8988T (cell line): Measurements from ENCODE around the gene RAB4A.
"Not testable (repeated sequence)": the region's sequence is repeated elsewhere in the genome, so short reads cannot be mapped to it uniquely, and the experiment has no call there.

Experiments used
- DNase-seq: peaks from one replicate; pipeline ENCODE4 v3.0.0; 2011

The RAB4A gene

GRCh38 chr1:229272164-229273158 lies 1.6 kb downstream of the RAB4A start:
- no peak for DNase-seq

- no peak for DNase-seq
Measured at GRCh38 chr1:229273507-229274232, 2.8 kb downstream of the RAB4A start.

- DNase-seq = no peak
Measured at GRCh38 chr1:229275005-229275404, 4.1 kb downstream of the RAB4A start.

GRCh38 chr1:229278120-229278741 lies 7.3 kb downstream of the RAB4A start:
- no peak for DNase-seq

- no peak for DNase-seq
Measured at GRCh38 chr1:229279242-229279641, 8.3 kb downstream of the RAB4A start.

GRCh38 chr1:229280037-229280828 lies 9.3 kb downstream of the RAB4A start:
- no peak for DNase-seq

- no peak for DNase-seq
Measured at GRCh38 chr1:229280921-229281320, 10.0 kb downstream of the RAB4A start.

GRCh38 chr1:229281339-229281926 lies 10.5 kb downstream of the RAB4A start:
- no peak for DNase-seq

GRCh38 chr1:229282295-229282823 lies 11.4 kb downstream of the RAB4A start:
- no peak for DNase-seq

GRCh38 chr1:229283183-229283611 lies 12.3 kb downstream of the RAB4A start:
- no peak for DNase-seq

GRCh38 chr1:229284887-229285286 lies 14.0 kb downstream of the RAB4A start:
- DNase-seq = no peak

GRCh38 chr1:229285440-229285839 lies 14.5 kb downstream of the RAB4A start:
- no peak for DNase-seq

- DNase-seq = no peak
Measured at GRCh38 chr1:229286099-229286766, 15.3 kb downstream of the RAB4A start.

GRCh38 chr1:229287267-229287666 lies 16.4 kb downstream of the RAB4A start:
- no peak for DNase-seq

GRCh38 chr1:229288516-229288915 lies 17.6 kb downstream of the RAB4A start:
- DNase-seq = no peak

- DNase-seq = not testable (repeated sequence)
Measured at GRCh38 chr1:229291686-229292085, 20.8 kb downstream of the RAB4A start.

GRCh38 chr1:229293528-229294204 lies 22.8 kb downstream of the RAB4A start:
- no peak for DNase-seq

- DNase-seq = no peak
Measured at GRCh38 chr1:229295745-229296144, 24.8 kb downstream of the RAB4A start.

GRCh38 chr1:229296541-229296941 lies 25.6 kb downstream of the RAB4A start:
- DNase-seq = no peak

- DNase-seq = no peak
Measured at GRCh38 chr1:229297746-229298145, 26.8 kb downstream of the RAB4A start.

- no peak for DNase-seq
Measured at GRCh38 chr1:229298420-229298819, 27.5 kb downstream of the RAB4A start.
